Activated naive CD8-positive, alpha-beta T cell treated with anti-CD3 and anti-CD28 coated beads, Interleukin-2, amount 50 U/mL, for 16 hours (primary cell): ENCODE results near the gene NEDD4L.
"Not testable (repeated sequence)": the region's sequence is repeated elsewhere in the genome, so short reads cannot be mapped to it uniquely, and the experiment has no call there.

Experiments used
- DNase-seq: peaks from one replicate; pipeline ENCODE4 v3.0.0-alpha.2; 2020; ENCODE audit warnings: low read depth, low spot score

Gene NEDD4L

DNA sequence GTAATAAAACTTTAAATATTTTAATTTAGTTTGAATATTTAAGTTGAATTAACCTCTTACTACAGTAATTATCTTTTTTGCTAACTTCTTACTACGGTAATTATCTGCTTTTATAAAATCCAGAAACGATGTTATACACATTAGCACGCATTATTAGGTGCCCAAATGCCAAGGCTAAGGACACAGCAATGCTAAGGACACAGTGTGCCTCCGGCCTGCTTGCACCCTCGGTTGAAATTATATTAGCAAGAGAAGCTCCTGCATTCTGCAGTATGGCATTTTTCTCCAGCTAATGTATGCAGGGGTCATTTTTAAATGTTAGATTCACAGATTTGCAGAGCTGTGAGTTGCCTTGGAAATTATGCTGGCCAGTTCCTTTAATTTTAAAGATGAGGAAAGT, 220.0 kb downstream of the NEDD4L start:
- DNase-seq: no peak

GRCh38 chr18:58264840-58265239, 220.8 kb downstream of the NEDD4L start:
- no peak for DNase-seq

DNA sequence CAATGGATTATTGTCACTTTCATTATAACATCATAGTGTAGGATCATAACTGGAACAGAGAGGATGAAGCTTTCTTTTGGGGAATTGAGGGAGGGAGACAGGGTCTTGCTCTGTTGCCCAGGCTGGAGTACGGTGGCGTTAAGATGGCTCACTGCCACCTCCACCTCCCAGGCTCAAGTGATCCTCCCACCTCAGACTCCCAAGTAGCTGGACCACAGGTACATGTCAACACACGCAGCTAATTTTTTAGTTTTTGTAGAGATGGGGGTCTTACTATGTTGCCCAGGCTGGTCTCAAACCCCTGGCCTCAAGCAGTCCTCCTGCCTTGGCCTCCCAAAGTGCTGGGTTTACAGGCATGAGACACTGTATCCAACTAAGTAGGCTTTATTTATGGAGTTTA, 221.5 kb downstream of the NEDD4L start:
- not testable (repeated sequence) for DNase-seq

GRCh38 chr18:58266291-58266690, 222.3 kb downstream of the NEDD4L start:
- no peak for DNase-seq

GRCh38 chr18:58267493-58267892, 223.5 kb downstream of the NEDD4L start:
- DNase-seq: no peak

- DNase-seq: no peak
Observed at GRCh38 chr18:58268849-58269248, 224.8 kb downstream of the NEDD4L start.

- no peak for DNase-seq
Observed at GRCh38 chr18:58269931-58270330, 225.9 kb downstream of the NEDD4L start.

DNA sequence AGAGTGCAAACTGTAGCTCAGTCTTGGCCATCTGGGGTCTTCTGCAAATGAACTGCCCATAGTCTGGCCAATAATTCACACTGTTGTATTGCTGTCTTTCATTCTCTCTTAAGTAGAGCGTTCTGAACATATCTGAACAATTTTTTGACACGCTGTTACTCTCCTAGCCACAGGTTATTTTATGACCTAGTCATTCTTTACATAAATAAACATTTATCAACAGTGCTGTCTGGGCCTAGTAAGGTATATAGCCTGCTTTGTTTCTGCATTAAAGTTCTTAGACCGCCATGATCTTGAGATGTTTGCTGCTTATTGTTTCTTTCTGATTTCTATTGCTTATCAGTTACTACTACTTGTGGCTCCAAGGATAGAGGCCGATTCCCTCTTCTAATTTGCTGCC, 226.4 kb downstream of the NEDD4L start:
- DNase-seq: no peak

DNA sequence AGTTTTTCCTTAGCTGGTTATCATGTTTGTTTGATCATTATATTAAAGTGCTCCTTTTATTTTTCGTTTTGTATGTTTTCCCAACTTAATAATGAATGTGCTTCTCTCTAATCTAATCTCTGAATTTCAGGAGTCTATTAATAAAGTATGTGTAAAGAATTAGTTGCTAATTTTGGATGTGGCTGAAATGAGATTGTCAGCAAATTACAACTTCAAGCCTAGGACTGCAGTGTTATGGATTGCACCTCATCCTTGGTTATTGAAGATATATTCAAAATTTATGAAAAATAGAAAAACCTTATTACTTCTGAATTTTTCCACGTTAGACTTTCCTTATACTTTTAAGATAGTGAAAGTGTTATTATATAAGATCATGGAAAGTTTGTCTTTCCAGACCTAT, 227.7 kb downstream of the NEDD4L start:
- DNase-seq: no peak

DNA sequence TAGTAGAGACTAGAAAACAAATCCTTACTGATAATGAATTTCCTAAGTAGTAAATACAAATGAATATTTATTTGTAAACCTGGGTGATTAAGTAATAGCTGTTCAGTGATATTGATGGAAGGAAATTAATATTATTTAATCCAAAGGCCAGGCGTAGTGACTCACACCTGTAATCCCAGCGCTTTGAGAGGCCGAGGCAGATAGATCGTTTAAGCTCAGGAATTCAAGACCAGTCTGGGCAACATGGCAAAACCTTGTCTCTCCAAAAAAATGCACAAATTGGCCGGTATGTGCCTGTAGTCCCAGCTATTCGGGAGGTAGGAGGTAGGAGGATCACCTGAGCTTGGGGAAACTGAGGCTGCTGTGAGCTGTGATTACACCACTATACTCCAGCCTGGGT, 228.2 kb downstream of the NEDD4L start:
- DNase-seq: no peak

- no peak for DNase-seq
Observed at GRCh38 chr18:58272779-58273435, 228.9 kb downstream of the NEDD4L start.

DNA sequence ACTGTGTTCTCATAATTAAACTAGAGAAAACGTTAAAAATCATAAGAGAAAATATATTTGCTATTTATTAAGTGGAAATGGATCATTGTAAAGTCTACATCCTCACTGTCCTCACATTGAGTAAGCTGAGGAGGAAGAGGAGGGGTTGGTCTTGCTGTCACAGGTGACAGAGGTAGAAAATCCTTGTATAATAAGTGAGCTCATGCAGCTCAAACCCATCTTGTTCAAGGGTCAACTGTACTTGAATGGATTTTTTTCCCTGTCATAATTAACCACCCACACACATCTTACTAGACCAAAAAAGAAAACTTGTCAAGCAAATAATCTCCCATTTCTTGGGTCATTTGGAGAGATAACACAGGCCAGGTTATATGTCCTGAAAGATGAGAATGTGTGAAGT, 231.2 kb downstream of the NEDD4L start:
- DNase-seq: no peak

- DNase-seq: no peak
Observed at GRCh38 chr18:58276789-58277739, 233.0 kb downstream of the NEDD4L start.

DNA sequence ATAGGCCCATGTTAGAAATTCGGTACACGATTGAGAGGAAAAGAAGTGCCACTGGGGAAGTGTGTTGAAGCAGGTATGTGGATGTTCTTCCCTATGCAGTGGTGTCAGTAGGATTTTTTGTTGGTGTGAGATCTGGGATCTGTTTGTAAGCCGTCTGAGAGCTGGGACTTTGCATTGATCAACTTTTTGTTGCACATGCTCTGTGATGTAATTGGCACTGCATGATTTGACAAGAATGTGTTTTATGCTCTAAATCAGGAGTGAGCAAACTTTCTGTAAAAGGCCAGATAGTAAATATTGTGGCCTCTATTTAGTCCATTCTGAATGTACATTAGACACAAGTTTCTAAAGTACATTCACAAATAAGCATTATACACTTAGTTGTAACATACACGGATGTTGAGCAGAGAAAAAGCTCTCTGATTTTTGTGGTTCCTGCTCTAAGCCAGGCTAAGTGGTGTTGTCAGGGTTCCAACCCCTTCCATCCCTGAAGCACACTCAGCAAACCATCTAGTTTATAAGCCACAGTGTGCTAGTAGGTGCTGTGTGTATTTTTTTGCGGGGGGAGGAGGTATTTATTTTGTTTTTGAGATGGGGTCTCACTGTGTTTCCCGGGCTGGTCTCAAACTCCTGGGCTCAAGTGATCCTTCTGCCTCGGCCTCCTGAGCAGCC, 235.6 kb downstream of the NEDD4L start:
- DNase-seq: no peak

DNA sequence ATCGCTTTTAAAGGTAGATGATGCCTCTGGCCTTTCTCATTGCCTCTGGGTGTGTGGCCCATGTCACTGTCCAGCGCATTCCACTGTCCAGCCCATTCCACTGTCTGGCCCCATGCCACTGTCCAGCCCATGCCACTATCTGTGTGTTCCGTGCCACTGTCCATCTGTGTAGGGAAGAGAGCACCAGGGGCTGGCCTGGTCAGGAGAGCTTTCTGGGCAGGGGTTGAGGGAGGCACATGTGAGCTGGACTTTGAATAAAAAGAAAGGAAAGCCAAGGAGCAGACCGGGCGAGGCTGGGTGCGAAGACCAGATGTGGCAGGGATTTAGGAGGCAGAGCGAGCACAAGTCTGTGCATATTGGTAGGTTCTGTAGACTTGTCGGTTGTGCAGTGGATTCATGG, 236.2 kb downstream of the NEDD4L start:
- DNase-seq: no peak

DNA sequence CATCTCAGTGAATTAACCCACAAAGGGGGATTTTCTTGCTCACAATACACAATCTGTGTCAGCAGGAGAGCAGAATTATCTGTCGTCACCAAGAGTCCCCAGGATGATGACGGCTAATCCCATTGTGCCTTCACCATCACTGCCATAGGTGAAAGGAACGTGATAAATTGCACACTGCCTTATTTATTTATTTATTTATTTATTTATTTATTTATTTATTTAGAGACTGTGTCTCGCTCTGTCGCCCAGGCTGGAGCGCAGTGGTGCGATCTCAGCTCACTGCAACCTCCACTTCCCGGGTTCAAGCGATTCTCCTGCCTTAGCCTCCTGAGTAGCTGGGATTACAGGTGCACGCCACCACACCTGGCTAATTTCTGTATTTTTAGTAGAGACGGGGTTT, 238.8 kb downstream of the NEDD4L start:
- not testable (repeated sequence) for DNase-seq

- DNase-seq: no peak
Observed at GRCh38 chr18:58284699-58285448, 240.8 kb downstream of the NEDD4L start.

- no peak for DNase-seq
Observed at GRCh38 chr18:58285449-58286130, 241.6 kb downstream of the NEDD4L start.

DNA sequence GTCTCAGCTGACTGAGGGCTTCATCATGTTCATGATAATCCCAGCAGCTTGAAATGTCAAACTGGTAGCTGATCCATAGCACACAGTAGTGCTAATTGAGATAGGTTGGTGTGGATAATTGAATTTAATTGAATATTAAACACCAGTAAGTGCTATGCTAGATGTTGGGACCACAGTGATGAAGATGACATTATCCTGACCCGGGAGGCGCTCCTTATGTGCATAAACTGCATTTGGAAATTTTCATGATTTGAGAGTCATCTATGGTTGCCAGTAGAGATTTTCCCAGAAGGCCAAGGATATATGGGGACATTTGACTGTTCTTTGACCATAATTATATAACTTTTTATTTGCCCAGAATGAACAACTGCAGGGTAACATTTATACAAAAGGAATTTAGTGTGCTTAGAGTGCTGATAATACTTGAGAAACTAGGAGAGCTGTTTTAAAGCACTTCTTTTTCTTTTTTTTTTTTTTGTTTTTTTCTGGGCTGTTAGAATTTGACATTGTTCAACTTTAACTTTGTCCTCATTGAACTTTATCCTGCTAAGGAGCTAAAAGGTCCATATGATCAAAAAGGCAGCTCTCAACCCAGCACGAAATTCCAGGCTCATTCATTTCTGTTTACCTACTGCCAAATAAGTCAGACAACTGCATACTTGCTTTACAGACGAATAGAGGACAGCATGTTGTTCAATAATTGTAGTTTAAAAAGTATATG, 242.8 kb downstream of the NEDD4L start:
- DNase-seq: no peak
